HEK293 (cell line): ENCODE results near the gene BTBD16.

Source experiments
- CTCF ChIA-PET: fragments of 350-600 bp; formaldehyde crosslinking; extraction: SDS; loops from one replicate; lab custom pipeline; 2021; ENCODE audit warnings: antibody characterized with exemption; lab: Yijun Ruan, JAX
- POLR2A ChIA-PET: fragments of 300-600 bp; formaldehyde crosslinking; extraction: SDS; loops from one replicate; lab custom pipeline; 2020; ENCODE audit warnings: antibody characterized with exemption, inconsistent platforms; lab: Yijun Ruan, JAX
- H3K27ac ChIP-seq: fragments of 200-500 bp; sonication (Bioruptor generic); 2 replicates; pipeline ENCODE4 v1.5.1; 2014; ENCODE audit warnings: low read depth, low read length, control low read depth, inconsistent platforms; ENCODE audit errors: extremely low read depth
- H3K36me3 ChIP-seq, 2 experiments: fragments of 200-500 bp in 1 of 2; sonication (Bioruptor generic) in 1 of 2; 1 replicate in 1 of 2; 2 replicates in 1 of 2; pipeline ENCODE4 v1.5.1; 2014 to 2017; ENCODE audit warnings: inconsistent platforms in 2 of 2, low read length in 2 of 2; ENCODE audit not compliant: control insufficient read depth in 2 of 2, insufficient read depth in 1 of 2
- H3K4me1 ChIP-seq: fragments of 200-500 bp; sonication (Bioruptor generic); 2 replicates; pipeline ENCODE4 v1.5.1; 2014; ENCODE audit warnings: mild to moderate bottlenecking, low read length, inconsistent platforms; ENCODE audit not compliant: control insufficient read depth, insufficient read depth
- H3K4me3 ChIP-seq: 2 replicates; pipeline ENCODE4 v1.5.1; 2011; ENCODE audit warnings: low read depth, mild to moderate bottlenecking, control low read depth, low read length, moderate library complexity
- H3K9me3 ChIP-seq: fragments of 200-500 bp; sonication (Bioruptor generic); 2 replicates; pipeline ENCODE4 v1.5.1; 2014; ENCODE audit warnings: low read depth, low read length, inconsistent platforms; ENCODE audit not compliant: control insufficient read depth, insufficient read depth
- EGR2 ChIP-seq: fragments of 450-650 bp; formaldehyde crosslinking; IDR thresholded peaks from 2 replicates; pipeline ENCODE4 v1.5.1; 2016; ENCODE audit warnings: low read depth, missing biosample characterization, missing genetic modification characterization
- GLIS1 ChIP-seq: fragments of 450-650 bp; formaldehyde crosslinking; IDR thresholded peaks from 2 replicates; pipeline ENCODE4 v1.5.1; 2016; ENCODE audit warnings: missing biosample characterization, missing genetic modification characterization
- KLF10 ChIP-seq: fragments of 450-650 bp; IDR thresholded peaks from 2 replicates; pipeline ENCODE4 v1.5.1; 2018; ENCODE audit warnings: missing biosample characterization, mild to moderate bottlenecking, missing genetic modification characterization
- MZF1 ChIP-seq: fragments of 450-650 bp; formaldehyde crosslinking; IDR thresholded peaks from 2 replicates; pipeline ENCODE4 v1.5.1; 2017; ENCODE audit warnings: missing biosample characterization, missing genetic modification characterization, borderline replicate concordance
- OSR2 ChIP-seq: fragments of 450-650 bp; formaldehyde crosslinking; IDR thresholded peaks from 2 replicates; pipeline ENCODE4 v1.5.1; 2016; ENCODE audit warnings: missing biosample characterization, missing genetic modification characterization
- PBX3 ChIP-seq: sonication (generic); formaldehyde crosslinking; IDR thresholded peaks from 2 replicates; pipeline ENCODE4 v1.8.1; 2022; ENCODE audit warnings: mild to moderate bottlenecking, moderate library complexity, missing genetic modification reagents
- SP3 ChIP-seq: fragments of 450-650 bp; formaldehyde crosslinking; IDR thresholded peaks from 2 replicates; pipeline ENCODE4 v1.5.1; 2016; ENCODE audit warnings: missing biosample characterization, missing genetic modification characterization
- ZBTB10 ChIP-seq: fragments of 450-650 bp; formaldehyde crosslinking; IDR thresholded peaks from 2 replicates; pipeline ENCODE4 v1.5.1; 2016; ENCODE audit warnings: missing biosample characterization, missing genetic modification characterization
- ZBTB44 ChIP-seq: fragments of 450-650 bp; IDR thresholded peaks from 2 replicates; pipeline ENCODE4 v1.5.1; 2018; ENCODE audit warnings: missing biosample characterization, mild to moderate bottlenecking, missing genetic modification characterization
- ZBTB49 ChIP-seq: fragments of 450-650 bp; formaldehyde crosslinking; IDR thresholded peaks from 2 replicates; pipeline ENCODE4 v1.5.1; 2016; ENCODE audit warnings: missing biosample characterization, missing genetic modification characterization, low read depth
- ZIC2 ChIP-seq: fragments of 450-650 bp; formaldehyde crosslinking; IDR thresholded peaks from 2 replicates; pipeline ENCODE4 v1.5.1; 2016; ENCODE audit warnings: missing biosample characterization, missing genetic modification characterization
- ZNF184 ChIP-seq: fragments of 450-650 bp; IDR thresholded peaks from 2 replicates; pipeline ENCODE4 v1.5.1; 2018; ENCODE audit warnings: missing biosample characterization, mild to moderate bottlenecking, missing genetic modification characterization
- ZNF521 ChIP-seq: fragments of 450-650 bp; formaldehyde crosslinking; IDR thresholded peaks from 2 replicates; pipeline ENCODE4 v1.5.1; 2017; ENCODE audit warnings: missing biosample characterization, mild to moderate bottlenecking, missing genetic modification characterization
- ZNF610 ChIP-seq: fragments of 450-650 bp; formaldehyde crosslinking; IDR thresholded peaks from 2 replicates; pipeline ENCODE4 v1.5.1; 2016; ENCODE audit warnings: missing biosample characterization, missing genetic modification characterization, borderline replicate concordance
- ZNF658 ChIP-seq: fragments of 450-650 bp; formaldehyde crosslinking; IDR thresholded peaks from 2 replicates; pipeline ENCODE4; 2016; ENCODE audit warnings: missing biosample characterization, missing genetic modification characterization
- ZNF660 ChIP-seq: fragments of 450-650 bp; IDR thresholded peaks from 2 replicates; pipeline ENCODE4 v1.5.1; 2018; ENCODE audit warnings: missing biosample characterization, mild to moderate bottlenecking, missing genetic modification characterization

BTBD16 gene

GRCh38 chr10:122232769-122233168, 38.3 kb upstream of the BTBD16 start:
- ChIA-PET POLR2A (no interaction called here), CTCF (interaction anchor here (1.3 kb wide), 1 partner anchor 70 kb away, joined by 3 read pairs; no protein-coding TSS in a partner anchor)
- Histone ChIP-seq H3K9me3 (no peaks in the 10 kb centered on the region), H3K4me3 (no peak overlapping the region), H3K4me1 (no peaks in the 10 kb centered on the region), H3K27ac (no peak overlapping the region), H3K36me3 (peaks cover 0 to 19% of the 10 kb centered on the region in 2 experiments; a peak in 1 of 3 replicates)
- no peak for TF ChIP-seq ZBTB10
- no peak for TF ChIP-seq OSR2
- TF ChIP-seq ZBTB49 (tag by site-specific recombination) = no peak
- no peak for TF ChIP-seq ZNF610 (tag by site-specific recombination)
- no peak for TF ChIP-seq ZBTB44 (tag by site-specific recombination)

GRCh38 chr10:122233857-122234348, 37.2 kb upstream of the BTBD16 start:
- ChIA-PET POLR2A (no interaction called here), CTCF (interaction anchor here (1.3 kb wide), 1 partner anchor 71 kb away, joined by 3 read pairs; no protein-coding TSS in a partner anchor)
- Histone ChIP-seq H3K4me1 (no peaks in the 10 kb centered on the region), H3K9me3 (no peaks in the 10 kb centered on the region), H3K27ac (no peak overlapping the region), H3K36me3 (peaks cover 0 to 13% of the 10 kb centered on the region in 2 experiments; a peak in 2 of 3 replicates), H3K4me3 (no peak overlapping the region)
- TF ChIP-seq ZNF658 (tag by site-specific recombination) = no peak
- TF ChIP-seq SP3 (tag by site-specific recombination) = no peak
- TF ChIP-seq ZIC2 (tag by site-specific recombination) = peak; percentile 70
- no peak for TF ChIP-seq ZNF184 (tag by site-specific recombination)
- TF ChIP-seq ZBTB44 (tag by site-specific recombination) = no peak

GRCh38 chr10:122234416-122234815, 36.7 kb upstream of the BTBD16 start:
- CTCF ChIA-PET = no interaction called here
- Histone ChIP-seq H3K4me1 (no peaks in the 10 kb centered on the region), H3K27ac (no peak overlapping the region), H3K36me3 (peaks cover 0 to 9% of the 10 kb centered on the region in 2 experiments; a peak in 2 of 3 replicates), H3K4me3 (no peak overlapping the region), H3K9me3 (no peaks in the 10 kb centered on the region)
- POLR2A ChIA-PET = no interaction called here
- TF ChIP-seq PBX3 (CRISPR knock-in tag) (no peak), ZNF660 (tag by site-specific recombination) (no peak), ZNF521 (no peak), GLIS1 (tag by site-specific recombination) (no peak), EGR2 (tag by site-specific recombination) (no peak), KLF10 (no peak), MZF1 (tag by site-specific recombination) (no peak)
